H1 (cell line): ENCODE measurements around the gene MBD3L5. TPM values are rescaled to one million over a fixed set of nuclear protein-coding genes. Genes with fewer than 3 reads are reported as not detected.

ENCODE experiments used
- CTCF ChIA-PET: fragments of 300-600 bp; sonication (Branson Sonifier 250); formaldehyde crosslinking; loops from one replicate; lab custom pipeline; 2021; ENCODE audit not compliant: partially characterized antibody; lab: Charles Lee
- POLR2A ChIA-PET: fragments of 300-600 bp; sonication (Branson Sonifier 250); formaldehyde crosslinking; loops from one replicate; lab custom pipeline; 2021; ENCODE audit warnings: inconsistent platforms; ENCODE audit not compliant: partially characterized antibody; lab: Charles Lee
- DNase-seq, 2 experiments: peaks; one replicate each; pipeline versions ENCODE4 v3.0.0 to v3.0.0-alpha.2; 2010 to 2022; ENCODE audit warnings: low spot score in 2 of 2, low read depth in 1 of 2, mixed read lengths in 1 of 2
- FAIRE-seq: peaks from 2 replicates; lab custom pipeline; 2011; peaks lifted over from hg19 to GRCh38; lab: Jason Lieb, UNC
- H2AFZ ChIP-seq: 2 replicates; pipeline ENCODE4 v1.8.1; 2012; ENCODE audit warnings: low read length, inconsistent platforms
- H2AK5ac ChIP-seq: 2 replicates; pipeline ENCODE4 v1.6.1; 2013; ENCODE audit warnings: low read depth, low read length
- H2BK120ac ChIP-seq: replicated peaks from 2 replicates; pipeline ENCODE3; 2013; ENCODE audit warnings: low read depth, low read length, inconsistent platforms
- H2BK12ac ChIP-seq: 2 replicates; pipeline ENCODE4 v1.6.1; 2013; ENCODE audit warnings: low read depth, low read length
- H2BK15ac ChIP-seq: 2 replicates; pipeline ENCODE4 v1.6.1; 2013; ENCODE audit warnings: low read length
- H2BK20ac ChIP-seq: 2 replicates; pipeline ENCODE4 v1.6.1; 2013; ENCODE audit warnings: low read length
- H2BK5ac ChIP-seq: 2 replicates; pipeline ENCODE4 v1.6.1; 2013; ENCODE audit warnings: low read depth, low read length
- H3K14ac ChIP-seq: 2 replicates; pipeline ENCODE4 v1.6.1; 2013; ENCODE audit warnings: inconsistent platforms; ENCODE audit not compliant: insufficient read length
- H3K18ac ChIP-seq: 2 replicates; pipeline ENCODE4 v1.6.1; 2013; ENCODE audit warnings: low read length; ENCODE audit errors: extremely low read depth
- H3K23ac ChIP-seq: 2 replicates; pipeline ENCODE4 v1.6.1; 2013; ENCODE audit warnings: inconsistent platforms; ENCODE audit not compliant: insufficient read length
- H3K23me2 ChIP-seq: 2 replicates; pipeline ENCODE4 v1.6.1; 2013; ENCODE audit warnings: low read depth, low read length
- H3K27ac ChIP-seq: 2 replicates; pipeline ENCODE4 v1.6.1; 2011; ENCODE audit warnings: low read depth, low read length, inconsistent platforms
- H3K27me3 ChIP-seq, 4 experiments: replicated peaks in 1 of 4; 1 replicate in 1 of 4; 2 replicates in 3 of 4; pipeline versions ENCODE4 v1.6.1 to v1.8.1; 2011 to 2013; ENCODE audit warnings: low read length in 3 of 4, mild to moderate bottlenecking in 3 of 4, inconsistent platforms in 2 of 4, mixed read lengths in 2 of 4, moderate library complexity in 1 of 4; ENCODE audit not compliant: control insufficient read depth in 3 of 4, insufficient read depth in 3 of 4; ENCODE audit errors: extremely low read depth in 1 of 4
- H3K36me3 ChIP-seq, 4 experiments: 2 replicates each; pipeline versions ENCODE4 v1.6.1 to v1.8.1; 2011 to 2013; ENCODE audit warnings: mild to moderate bottlenecking in 4 of 4, low read length in 3 of 4, moderate library complexity in 2 of 4, control low read depth in 1 of 4, inconsistent platforms in 1 of 4; ENCODE audit not compliant: insufficient read depth in 4 of 4, control insufficient read depth in 2 of 4
- H3K4ac ChIP-seq: replicated peaks from 2 replicates; pipeline ENCODE3; 2013; ENCODE audit warnings: low read length, low read depth, mixed read lengths, inconsistent platforms; ENCODE audit not compliant: insufficient read length
- H3K4me1 ChIP-seq, 4 experiments: replicated peaks in 1 of 4; 1 replicate in 1 of 4; 2 replicates in 3 of 4; pipeline versions ENCODE4 v1.6.1 to v1.8.1; 2011 to 2013; ENCODE audit warnings: low read length in 3 of 4, inconsistent platforms in 2 of 4, mixed read lengths in 1 of 4; ENCODE audit not compliant: insufficient read depth in 4 of 4, control insufficient read depth in 3 of 4
- H3K4me2 ChIP-seq, 2 experiments: 2 replicates each; pipeline versions ENCODE4 v1.6.1 to v1.8.1; 2011 to 2013; ENCODE audit warnings: low read depth in 2 of 2, low read length in 2 of 2, control low read depth in 1 of 2, inconsistent platforms in 1 of 2, mild to moderate bottlenecking in 1 of 2; ENCODE audit not compliant: insufficient read depth in 1 of 2
- H3K4me3 ChIP-seq, 4 experiments: fragments of 200-600, 300-600 bp in 1 of 4; sonication (generic), shearing (Covaris generic), sonication (Bioruptor Twin) in 1 of 4; 2 replicates each; pipeline versions ENCODE4 v1.5.1 to v1.8.1; 2011 to 2016; ENCODE audit warnings: low read length in 4 of 4, low read depth in 3 of 4, control low read depth in 2 of 4, inconsistent platforms in 2 of 4, mild to moderate bottlenecking in 2 of 4, mixed read lengths in 1 of 4, moderate library complexity in 1 of 4; ENCODE audit not compliant: insufficient read depth in 2 of 4; ENCODE audit errors: extremely low read depth in 1 of 4
- H3K56ac ChIP-seq: replicated peaks from 2 replicates; pipeline ENCODE3; 2013; ENCODE audit warnings: low read depth, mild to moderate bottlenecking, mixed read lengths, low read length, inconsistent platforms; ENCODE audit not compliant: insufficient read length
- H3K79me1 ChIP-seq: 2 replicates; pipeline ENCODE4 v1.6.1; 2013; ENCODE audit warnings: low read depth, low read length, control low read depth
- H3K79me2 ChIP-seq, 2 experiments: 2 replicates each; pipeline versions ENCODE4 v1.6.1 to v1.8.1; 2012 to 2013; ENCODE audit warnings: low read length in 2 of 2, mild to moderate bottlenecking in 2 of 2, inconsistent platforms in 1 of 2; ENCODE audit not compliant: insufficient read depth in 2 of 2, control insufficient read depth in 1 of 2
- H3K9ac ChIP-seq, 4 experiments: replicated peaks in 1 of 4; 1 replicate in 1 of 4; 2 replicates in 3 of 4; pipeline versions ENCODE4 v1.6.1 to v1.8.1; 2011 to 2013; ENCODE audit warnings: low read depth in 3 of 4, low read length in 3 of 4, control low read depth in 2 of 4, mild to moderate bottlenecking in 2 of 4, moderate library complexity in 2 of 4, inconsistent platforms in 1 of 4; ENCODE audit errors: extremely low read depth in 1 of 4
- H3K9me3 ChIP-seq, 2 experiments: 2 replicates each; pipeline versions ENCODE4 v1.6.1 to v1.8.1; 2012 to 2013; ENCODE audit warnings: mild to moderate bottlenecking in 2 of 2, moderate library complexity in 2 of 2, control low read depth in 1 of 2, inconsistent platforms in 1 of 2, low read depth in 1 of 2, low read length in 1 of 2, mixed read lengths in 1 of 2; ENCODE audit not compliant: insufficient read depth in 2 of 2
- H4K20me1 ChIP-seq, 2 experiments: replicated peaks in 1 of 2; 2 replicates each; pipeline versions ENCODE3 to v1.8.1; 2011 to 2013; ENCODE audit warnings: inconsistent platforms in 2 of 2, low read length in 2 of 2, mild to moderate bottlenecking in 1 of 2; ENCODE audit not compliant: insufficient read depth in 2 of 2, control insufficient read depth in 1 of 2
- H4K5ac ChIP-seq: 2 replicates; pipeline ENCODE4 v1.6.1; 2013; ENCODE audit warnings: low read length, low read depth, mixed read lengths, inconsistent platforms; ENCODE audit not compliant: insufficient read length
- H4K8ac ChIP-seq: 2 replicates; pipeline ENCODE4 v1.8.0; 2013; ENCODE audit warnings: mild to moderate bottlenecking, moderate library complexity, low read length, inconsistent platforms; ENCODE audit not compliant: insufficient read depth; ENCODE audit errors: extremely low read depth
- H4K91ac ChIP-seq: replicated peaks from 2 replicates; pipeline ENCODE3; 2013; ENCODE audit warnings: low read length, mixed read lengths, inconsistent platforms; ENCODE audit not compliant: insufficient read length
- EP300 ChIP-seq, 2 experiments: IDR thresholded peaks; 1 replicate in 1 of 2; 2 replicates in 1 of 2; pipeline ENCODE4 v1.6.1; 2011 to 2012; ENCODE audit warnings: low read depth in 2 of 2, low read length in 2 of 2, mild to moderate bottlenecking in 2 of 2, borderline replicate concordance in 1 of 2, inconsistent platforms in 1 of 2, moderate library complexity in 1 of 2
- SP2 ChIP-seq: IDR thresholded peaks from 2 replicates; pipeline ENCODE4 v1.6.1; 2012; ENCODE audit warnings: mild to moderate bottlenecking, low read length, inconsistent platforms
- TAF1 ChIP-seq: IDR thresholded peaks from 2 replicates; pipeline ENCODE4 v1.6.1; 2011; ENCODE audit warnings: mild to moderate bottlenecking, low read depth, low read length
- WGBS, 2 experiments: shearing (Covaris generic) in 1 of 2; methylation state at CpG; one replicate each; pipeline versions ENCODE4 v1.1.6 to v1.1.7; 2013 to 2015; ENCODE audit warnings: low lambda C conversion rate in 2 of 2, mixed read lengths in 2 of 2, inconsistent platforms in 1 of 2, low coverage in 1 of 2, missing lambda C conversion rate in 1 of 2; ENCODE audit not compliant: insufficient replicate concordance in 2 of 2, insufficient coverage in 1 of 2, insufficient read length in 1 of 2; ENCODE audit errors: extremely low coverage in 1 of 2, missing lambda C conversion rate in 1 of 2; 5-methylcytosine and 5-hydroxymethylcytosine counted together
- polyA plus RNA-seq, 7 experiments: library from polyadenylated mRNA; depleted of rRNA in 3 of 7; stranded (reverse) in 5 of 7; unstranded in 2 of 7; fragments of >200 nt in 5 of 7; fragments of 200-250 nt in 2 of 7; gene quantifications; 1 replicate in 5 of 7; 2 replicates in 1 of 7; 4 replicates in 1 of 7; pipeline versions ENCODE4 v1.2.1 to v1.2.3, GENCODE V29; 2011 to 2013; ENCODE audit warnings: missing spikeins in 2 of 7, mixed read lengths in 2 of 7
- total RNA-seq: library from RNA; stranded (reverse); fragmentation: NEBNext Ultra II Directional; extraction: Animal tissue kit (Norgen Biotek cat#: 25700); gene quantifications from 2 replicates; pipeline ENCODE4 v1.2.1, GENCODE V29; 2021

Gene MBD3L5
- total and polyA plus RNA-seq, 2 of the 8 experiments (the other 6 are each of a cell fraction or from before 2014, with no cell fraction given) = not detected

GRCh38 chr19:7063764-7064418 is 33.5 kb downstream of the MBD3L5 start:
- Histone ChIP-seq H3K27me3 (no peaks in the 10 kb centered on the region), H3K4me1 (no peaks in the 10 kb centered on the region), H3K79me1 (no peaks in the 10 kb centered on the region), H3K56ac (no peak overlapping the region), H2BK15ac (no peak overlapping the region), H3K79me2 (no peaks in the 10 kb centered on the region), H2AK5ac (no peak overlapping the region), H2BK12ac (no peak overlapping the region), H3K23me2 (peaks cover 1% of the 10 kb centered on the region; the same call in 1 of the 2 replicates), H3K18ac (no peak overlapping the region), H3K9ac (no peak overlapping the region), H3K9me3 (peaks cover 6 to 18% of the 10 kb centered on the region in 2 experiments; a peak in 2 of 4 replicates), H2BK20ac (no peak overlapping the region), H4K5ac (no peak overlapping the region), H3K27ac (no peak overlapping the region), H4K91ac (no peak overlapping the region), H3K14ac (no peak overlapping the region), H2BK5ac (no peak overlapping the region), H4K8ac (no peak overlapping the region), H2AFZ (no peak overlapping the region), H3K4me3 (no peak overlapping the region), H3K23ac (no peak overlapping the region), H2BK120ac (no peak overlapping the region), H4K20me1 (no peaks in the 10 kb centered on the region), H3K36me3 (no peaks in the 10 kb centered on the region), H3K4me2 (no peak overlapping the region), H3K4ac (no peak overlapping the region)
- no peak for FAIRE-seq
- CTCF ChIA-PET = interaction anchor here (1.3 kb wide), 1 partner anchor 38 kb away, joined by 3 read pairs; no protein-coding TSS in a partner anchor
- POLR2A ChIA-PET = no interaction called here
- TF ChIP-seq SP2 = no peak
- no peak for TF ChIP-seq EP300 (IDR thresholded peaks at IDR 0.05; ENCODE audit: borderline replicate concordance in 1 of 2, low read depth in 2 of 2, low read length in 2 of 2)
- TF ChIP-seq TAF1 = no peak
- WGBS, 2 experiments = 79% methylated on average over 9 of the region's 9 CpGs; no CpG with 5 or more reads in 1 of the 2 experiments
- no peak for DNase-seq
